Measurements from ENCODE around the gene LHFPL2. TPM values are rescaled to one million over a fixed set of nuclear protein-coding genes. Genes with fewer than 3 reads are reported as not detected.

LHFPL2 gene
- total and polyA plus RNA-seq, 2 donors from 2014 or later: 1.8 to 12.6 TPM

DNA sequence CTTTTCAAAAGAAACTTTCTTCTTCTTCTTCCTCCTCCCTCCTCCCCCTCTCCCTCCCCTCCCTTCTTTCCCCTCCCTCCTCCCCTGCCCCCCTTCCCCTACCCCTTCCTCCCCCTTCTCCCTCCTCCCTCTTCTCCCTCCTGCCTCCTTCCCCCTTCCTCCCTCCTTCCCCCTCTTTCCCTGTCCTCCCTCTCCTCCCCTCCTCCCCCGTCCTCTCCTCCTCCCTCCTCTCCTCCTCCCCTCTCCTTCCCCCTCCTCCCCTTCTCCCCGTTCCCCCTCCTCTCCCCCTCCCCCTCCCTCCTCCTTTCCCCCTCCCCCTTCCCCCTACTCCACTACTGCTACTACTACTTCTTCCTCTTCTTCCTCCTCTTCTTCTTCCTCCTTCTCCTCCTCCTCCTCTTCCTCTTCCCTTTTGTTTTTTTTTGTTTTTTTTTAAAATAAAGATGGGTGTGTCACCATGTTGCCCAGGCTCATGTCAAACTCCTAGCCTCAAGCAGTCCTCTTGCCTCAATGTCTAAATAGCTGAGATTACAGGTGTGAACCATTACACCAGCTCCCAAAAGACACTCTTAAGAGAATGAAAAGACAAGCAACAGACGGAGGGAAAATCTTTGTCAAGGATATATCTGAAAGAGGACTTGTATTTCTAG, 200.7 kb downstream of the LHFPL2 start:
- Histone ChIP-seq H3K9ac (ENCODE audit: low read length in 3 of 3) (no peak overlapping the region), H3K4me1 (ENCODE audit: control insufficient read depth in 2 of 3, insufficient read depth in 2 of 3, low read depth in 1 of 3, low read length in 3 of 3) (no peaks in the 10 kb centered on the region), H3K4me3 (ENCODE audit: low read length in 3 of 3) (no peak overlapping the region), H3K27ac (ENCODE audit: low read depth in 2 of 2, low read length in 2 of 2) (no peak overlapping the region), H3K36me3 (ENCODE audit: control insufficient read depth in 2 of 3, insufficient read depth in 3 of 3, low read length in 3 of 3) (no peaks in the 10 kb centered on the region), H3K9me3 (ENCODE audit: control insufficient read depth in 2 of 3, insufficient read depth in 1 of 3, low read length in 3 of 3) (no peaks in the 10 kb centered on the region), H3K27me3 (ENCODE audit: control insufficient read depth, insufficient read depth, low read length) (no peaks in the 10 kb centered on the region)
- DNase-seq (no peak), FAIRE-seq (no peak)
- no peak for TF ChIP-seq CTCF (IDR thresholded peaks at IDR 0.05; ENCODE audit: borderline replicate concordance, extremely low read depth, insufficient read depth)
- intact Hi-C loops (cut with DNase I): no loop called here

Data from kidney (tissue), 14 donors.